ENCODE results near the gene DDN.

DNA sequence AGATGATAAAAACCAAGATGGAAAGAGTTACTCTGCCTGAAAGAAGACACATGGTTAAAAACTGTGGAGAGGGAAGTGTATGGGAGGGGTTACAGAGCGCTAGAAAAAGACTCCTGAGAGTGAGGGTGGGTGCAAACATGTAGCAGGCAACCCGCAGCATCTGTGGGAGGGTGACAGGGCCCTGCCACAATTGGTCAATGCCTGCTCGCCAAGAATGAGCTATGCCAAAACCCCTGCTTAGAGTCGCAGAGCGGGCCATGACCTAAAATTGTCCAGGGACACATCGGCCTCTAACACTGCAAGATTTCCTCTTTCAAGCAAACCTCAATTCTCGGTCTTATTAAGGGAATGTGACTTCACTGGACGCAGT, 18.7 kb upstream of the DDN start:
- TF ChIP-seq MYNN (IDR thresholded peaks at IDR 0.05) (no peak), MYNN (CRISPR knock-in tag; IDR thresholded peaks at IDR 0.05) (no peak), EP300 (IDR thresholded peaks at IDR 0.05; ENCODE audit: low read length) (no peak), KDM1A (IDR thresholded peaks at IDR 0.05) (no peak), YBX1 (IDR thresholded peaks at IDR 0.05) (no peak), LEF1 (IDR thresholded peaks at IDR 0.05) (no peak)
- TF ChIP-seq, protein P1, sequence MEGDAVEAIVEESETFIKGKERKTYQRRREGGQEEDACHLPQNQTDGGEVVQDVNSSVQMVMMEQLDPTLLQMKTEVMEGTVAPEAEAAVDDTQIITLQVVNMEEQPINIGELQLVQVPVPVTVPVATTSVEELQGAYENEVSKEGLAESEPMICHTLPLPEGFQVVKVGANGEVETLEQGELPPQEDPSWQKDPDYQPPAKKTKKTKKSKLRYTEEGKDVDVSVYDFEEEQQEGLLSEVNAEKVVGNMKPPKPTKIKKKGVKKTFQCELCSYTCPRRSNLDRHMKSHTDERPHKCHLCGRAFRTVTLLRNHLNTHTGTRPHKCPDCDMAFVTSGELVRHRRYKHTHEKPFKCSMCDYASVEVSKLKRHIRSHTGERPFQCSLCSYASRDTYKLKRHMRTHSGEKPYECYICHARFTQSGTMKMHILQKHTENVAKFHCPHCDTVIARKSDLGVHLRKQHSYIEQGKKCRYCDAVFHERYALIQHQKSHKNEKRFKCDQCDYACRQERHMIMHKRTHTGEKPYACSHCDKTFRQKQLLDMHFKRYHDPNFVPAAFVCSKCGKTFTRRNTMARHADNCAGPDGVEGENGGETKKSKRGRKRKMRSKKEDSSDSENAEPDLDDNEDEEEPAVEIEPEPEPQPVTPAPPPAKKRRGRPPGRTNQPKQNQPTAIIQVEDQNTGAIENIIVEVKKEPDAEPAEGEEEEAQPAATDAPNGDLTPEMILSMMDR (IDR thresholded peaks at IDR 0.05 in 2 of 3, conservative IDR thresholded peaks at IDR 0.05 in 1 of 3; ENCODE audit: insufficient read depth in 2 of 3, low read depth in 1 of 3, low read length in 3 of 3), result no peak
- TF ChIP-seq, protein P2, sequence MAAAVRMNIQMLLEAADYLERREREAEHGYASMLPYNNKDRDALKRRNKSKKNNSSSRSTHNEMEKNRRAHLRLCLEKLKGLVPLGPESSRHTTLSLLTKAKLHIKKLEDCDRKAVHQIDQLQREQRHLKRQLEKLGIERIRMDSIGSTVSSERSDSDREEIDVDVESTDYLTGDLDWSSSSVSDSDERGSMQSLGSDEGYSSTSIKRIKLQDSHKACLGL (CRISPR knock-in tag; IDR thresholded peaks at IDR 0.05; ENCODE audit: borderline replicate concordance, poor library complexity, severe bottlenecking), result no peak
- TF ChIP-seq, protein P3, sequence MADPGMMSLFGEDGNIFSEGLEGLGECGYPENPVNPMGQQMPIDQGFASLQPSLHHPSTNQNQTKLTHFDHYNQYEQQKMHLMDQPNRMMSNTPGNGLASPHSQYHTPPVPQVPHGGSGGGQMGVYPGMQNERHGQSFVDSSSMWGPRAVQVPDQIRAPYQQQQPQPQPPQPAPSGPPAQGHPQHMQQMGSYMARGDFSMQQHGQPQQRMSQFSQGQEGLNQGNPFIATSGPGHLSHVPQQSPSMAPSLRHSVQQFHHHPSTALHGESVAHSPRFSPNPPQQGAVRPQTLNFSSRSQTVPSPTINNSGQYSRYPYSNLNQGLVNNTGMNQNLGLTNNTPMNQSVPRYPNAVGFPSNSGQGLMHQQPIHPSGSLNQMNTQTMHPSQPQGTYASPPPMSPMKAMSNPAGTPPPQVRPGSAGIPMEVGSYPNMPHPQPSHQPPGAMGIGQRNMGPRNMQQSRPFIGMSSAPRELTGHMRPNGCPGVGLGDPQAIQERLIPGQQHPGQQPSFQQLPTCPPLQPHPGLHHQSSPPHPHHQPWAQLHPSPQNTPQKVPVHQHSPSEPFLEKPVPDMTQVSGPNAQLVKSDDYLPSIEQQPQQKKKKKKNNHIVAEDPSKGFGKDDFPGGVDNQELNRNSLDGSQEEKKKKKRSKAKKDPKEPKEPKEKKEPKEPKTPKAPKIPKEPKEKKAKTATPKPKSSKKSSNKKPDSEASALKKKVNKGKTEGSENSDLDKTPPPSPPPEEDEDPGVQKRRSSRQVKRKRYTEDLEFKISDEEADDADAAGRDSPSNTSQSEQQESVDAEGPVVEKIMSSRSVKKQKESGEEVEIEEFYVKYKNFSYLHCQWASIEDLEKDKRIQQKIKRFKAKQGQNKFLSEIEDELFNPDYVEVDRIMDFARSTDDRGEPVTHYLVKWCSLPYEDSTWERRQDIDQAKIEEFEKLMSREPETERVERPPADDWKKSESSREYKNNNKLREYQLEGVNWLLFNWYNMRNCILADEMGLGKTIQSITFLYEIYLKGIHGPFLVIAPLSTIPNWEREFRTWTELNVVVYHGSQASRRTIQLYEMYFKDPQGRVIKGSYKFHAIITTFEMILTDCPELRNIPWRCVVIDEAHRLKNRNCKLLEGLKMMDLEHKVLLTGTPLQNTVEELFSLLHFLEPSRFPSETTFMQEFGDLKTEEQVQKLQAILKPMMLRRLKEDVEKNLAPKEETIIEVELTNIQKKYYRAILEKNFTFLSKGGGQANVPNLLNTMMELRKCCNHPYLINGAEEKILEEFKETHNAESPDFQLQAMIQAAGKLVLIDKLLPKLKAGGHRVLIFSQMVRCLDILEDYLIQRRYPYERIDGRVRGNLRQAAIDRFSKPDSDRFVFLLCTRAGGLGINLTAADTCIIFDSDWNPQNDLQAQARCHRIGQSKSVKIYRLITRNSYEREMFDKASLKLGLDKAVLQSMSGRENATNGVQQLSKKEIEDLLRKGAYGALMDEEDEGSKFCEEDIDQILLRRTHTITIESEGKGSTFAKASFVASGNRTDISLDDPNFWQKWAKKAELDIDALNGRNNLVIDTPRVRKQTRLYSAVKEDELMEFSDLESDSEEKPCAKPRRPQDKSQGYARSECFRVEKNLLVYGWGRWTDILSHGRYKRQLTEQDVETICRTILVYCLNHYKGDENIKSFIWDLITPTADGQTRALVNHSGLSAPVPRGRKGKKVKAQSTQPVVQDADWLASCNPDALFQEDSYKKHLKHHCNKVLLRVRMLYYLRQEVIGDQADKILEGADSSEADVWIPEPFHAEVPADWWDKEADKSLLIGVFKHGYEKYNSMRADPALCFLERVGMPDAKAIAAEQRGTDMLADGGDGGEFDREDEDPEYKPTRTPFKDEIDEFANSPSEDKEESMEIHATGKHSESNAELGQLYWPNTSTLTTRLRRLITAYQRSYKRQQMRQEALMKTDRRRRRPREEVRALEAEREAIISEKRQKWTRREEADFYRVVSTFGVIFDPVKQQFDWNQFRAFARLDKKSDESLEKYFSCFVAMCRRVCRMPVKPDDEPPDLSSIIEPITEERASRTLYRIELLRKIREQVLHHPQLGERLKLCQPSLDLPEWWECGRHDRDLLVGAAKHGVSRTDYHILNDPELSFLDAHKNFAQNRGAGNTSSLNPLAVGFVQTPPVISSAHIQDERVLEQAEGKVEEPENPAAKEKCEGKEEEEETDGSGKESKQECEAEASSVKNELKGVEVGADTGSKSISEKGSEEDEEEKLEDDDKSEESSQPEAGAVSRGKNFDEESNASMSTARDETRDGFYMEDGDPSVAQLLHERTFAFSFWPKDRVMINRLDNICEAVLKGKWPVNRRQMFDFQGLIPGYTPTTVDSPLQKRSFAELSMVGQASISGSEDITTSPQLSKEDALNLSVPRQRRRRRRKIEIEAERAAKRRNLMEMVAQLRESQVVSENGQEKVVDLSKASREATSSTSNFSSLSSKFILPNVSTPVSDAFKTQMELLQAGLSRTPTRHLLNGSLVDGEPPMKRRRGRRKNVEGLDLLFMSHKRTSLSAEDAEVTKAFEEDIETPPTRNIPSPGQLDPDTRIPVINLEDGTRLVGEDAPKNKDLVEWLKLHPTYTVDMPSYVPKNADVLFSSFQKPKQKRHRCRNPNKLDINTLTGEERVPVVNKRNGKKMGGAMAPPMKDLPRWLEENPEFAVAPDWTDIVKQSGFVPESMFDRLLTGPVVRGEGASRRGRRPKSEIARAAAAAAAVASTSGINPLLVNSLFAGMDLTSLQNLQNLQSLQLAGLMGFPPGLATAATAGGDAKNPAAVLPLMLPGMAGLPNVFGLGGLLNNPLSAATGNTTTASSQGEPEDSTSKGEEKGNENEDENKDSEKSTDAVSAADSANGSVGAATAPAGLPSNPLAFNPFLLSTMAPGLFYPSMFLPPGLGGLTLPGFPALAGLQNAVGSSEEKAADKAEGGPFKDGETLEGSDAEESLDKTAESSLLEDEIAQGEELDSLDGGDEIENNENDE (IDR thresholded peaks at IDR 0.05; ENCODE audit: low read depth, low read length), result no peak

Data from K562 (cell line).